HG02884 (cell line): Measurements from ENCODE around the gene FUCA2.
"Not testable (repeated sequence)": the region's sequence is repeated elsewhere in the genome, so short reads cannot be mapped to it uniquely, and the experiment has no call there.

Experiments
- ATAC-seq: cut with Tn5 transposase; IDR thresholded peaks from one replicate; pipeline ENCODE4 v1.9.1; 2021; ENCODE audit warnings: mild to moderate bottlenecking, moderate library complexity; ENCODE audit not compliant: unreplicated experiment

Gene FUCA2

DNA sequence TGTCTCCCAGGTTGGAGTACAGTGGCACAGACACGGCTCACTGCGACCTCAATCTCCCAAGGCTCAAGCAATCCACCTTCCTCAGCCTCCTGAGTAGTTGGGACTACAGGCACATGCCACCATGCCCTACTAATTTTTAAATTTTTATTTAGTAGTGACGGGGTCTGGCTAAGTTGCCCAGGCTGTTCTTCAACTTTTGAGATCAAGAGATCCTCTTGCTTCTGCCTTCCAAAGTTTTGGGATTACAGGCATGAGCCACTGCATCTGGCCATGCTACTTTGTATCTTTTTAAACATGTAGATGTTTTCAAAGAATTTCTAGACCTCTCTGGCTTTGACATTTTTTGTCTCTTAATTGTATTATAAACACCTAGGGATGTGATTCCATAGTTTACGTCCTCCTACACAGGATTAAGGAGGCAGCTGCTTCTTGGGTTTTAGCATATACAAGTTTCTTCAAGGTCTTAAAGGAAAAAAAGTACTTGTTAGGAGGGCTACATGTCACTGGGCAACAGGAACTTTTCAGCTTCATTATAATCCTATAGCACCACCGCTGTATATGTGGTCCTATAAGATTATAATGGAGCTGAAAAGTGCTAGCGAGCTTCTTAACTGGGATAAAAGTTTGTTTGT, 62.3 kb downstream of the FUCA2 start:
- no peak for ATAC-seq

DNA sequence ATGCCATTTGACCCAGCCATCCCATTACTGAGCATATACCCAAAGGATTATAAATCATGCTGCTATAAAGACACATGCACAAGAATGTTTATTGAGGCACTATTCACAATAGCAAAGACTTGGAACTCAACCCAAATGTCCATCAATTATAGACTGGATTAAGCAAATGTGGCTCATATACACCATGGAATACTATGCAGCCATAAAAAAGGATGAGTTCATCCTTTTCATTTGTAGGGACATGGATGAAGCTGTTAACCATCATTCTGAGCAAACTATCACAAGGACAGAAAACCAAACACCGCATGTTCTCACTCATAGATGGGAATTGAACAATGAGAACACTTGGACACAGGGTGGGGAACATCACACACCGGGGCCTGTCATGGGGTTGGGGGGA, 63.7 kb downstream of the FUCA2 start:
- ATAC-seq = not testable (repeated sequence)
